GM18508 (cell line): ENCODE results near the gene GRID2.
A peak's percentile ranks its signal among the peaks of the same experiment; 100 is the strongest.
"Not testable (repeated sequence)": the region's sequence is repeated elsewhere in the genome, so short reads cannot be mapped to it uniquely, and the experiment has no call there.

Experiments
- ATAC-seq: cut with Tn5 transposase; IDR thresholded peaks from one replicate; pipeline ENCODE4 v1.9.1; 2021; ENCODE audit warnings: moderate number of reproducible peaks; ENCODE audit not compliant: insufficient read depth, unreplicated experiment

The GRID2 gene

GRCh38 chr4:92421920-92422319 lies 118.2 kb downstream of the GRID2 start:
- peak; percentile 85 for ATAC-seq

DNA sequence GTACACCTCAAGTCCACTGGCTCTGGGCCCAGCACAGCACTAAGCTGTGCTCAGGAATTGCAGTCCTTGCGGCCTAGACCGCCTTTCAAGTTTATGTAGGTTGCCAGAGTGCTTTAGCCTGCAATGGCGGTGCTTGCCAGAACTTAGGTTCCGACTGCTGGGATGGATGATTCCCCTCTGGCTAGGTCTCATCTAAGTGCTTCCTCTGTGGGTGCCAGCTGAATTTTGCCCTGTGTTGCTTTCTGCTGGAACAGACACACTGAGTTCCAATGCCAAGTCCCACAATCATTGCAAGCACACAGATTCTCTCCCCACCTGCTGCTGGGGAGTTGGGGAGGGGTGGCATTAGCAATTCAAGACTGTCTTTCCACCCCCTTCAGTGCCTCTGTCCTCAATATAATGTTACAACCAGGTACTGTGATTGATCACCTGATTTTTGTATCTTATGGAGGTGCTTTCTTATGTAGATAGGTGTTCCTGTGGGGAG lies 129.5 kb downstream of the GRID2 start:
- no peak for ATAC-seq

DNA sequence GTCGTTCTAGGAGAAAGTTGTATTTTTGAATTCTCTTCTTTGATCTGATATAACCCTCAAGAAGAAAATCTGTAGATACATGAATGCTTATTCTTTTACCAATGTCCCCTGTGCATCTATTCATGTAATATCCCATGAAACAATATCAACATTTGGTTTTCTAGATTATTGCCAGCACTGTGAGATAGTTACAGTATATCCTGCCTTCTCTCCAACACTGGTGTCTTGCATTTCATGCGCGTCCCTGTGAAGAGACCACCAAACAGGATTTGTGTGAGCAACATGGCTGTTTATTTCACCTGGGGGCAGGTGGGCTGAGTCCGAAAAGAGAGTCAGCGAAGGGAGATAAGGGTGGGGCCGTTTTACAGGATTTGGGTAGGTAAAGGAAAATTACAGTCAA lies 135.0 kb downstream of the GRID2 start:
- not testable (repeated sequence) for ATAC-seq

DNA sequence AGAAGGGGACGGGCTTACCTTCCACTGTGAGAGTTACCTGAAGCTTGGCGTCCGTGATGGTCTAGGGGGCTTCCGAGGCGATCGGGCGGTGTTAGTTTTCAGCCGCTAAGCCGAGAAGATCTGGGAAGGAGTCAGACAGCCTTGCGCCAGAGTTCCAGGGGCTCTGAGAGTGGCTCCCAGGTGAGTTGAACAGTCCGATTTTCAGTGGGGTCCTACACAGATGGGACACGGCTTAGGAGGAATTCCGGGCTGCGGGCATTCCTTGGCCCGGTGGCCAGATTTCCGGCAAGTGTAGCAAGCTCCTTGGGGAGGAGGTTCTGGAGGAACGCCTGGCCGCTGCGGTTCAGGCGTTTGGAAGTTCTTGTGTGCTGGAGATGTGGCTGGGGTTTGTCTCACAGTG lies 138.4 kb downstream of the GRID2 start:
- not testable (repeated sequence) for ATAC-seq

DNA sequence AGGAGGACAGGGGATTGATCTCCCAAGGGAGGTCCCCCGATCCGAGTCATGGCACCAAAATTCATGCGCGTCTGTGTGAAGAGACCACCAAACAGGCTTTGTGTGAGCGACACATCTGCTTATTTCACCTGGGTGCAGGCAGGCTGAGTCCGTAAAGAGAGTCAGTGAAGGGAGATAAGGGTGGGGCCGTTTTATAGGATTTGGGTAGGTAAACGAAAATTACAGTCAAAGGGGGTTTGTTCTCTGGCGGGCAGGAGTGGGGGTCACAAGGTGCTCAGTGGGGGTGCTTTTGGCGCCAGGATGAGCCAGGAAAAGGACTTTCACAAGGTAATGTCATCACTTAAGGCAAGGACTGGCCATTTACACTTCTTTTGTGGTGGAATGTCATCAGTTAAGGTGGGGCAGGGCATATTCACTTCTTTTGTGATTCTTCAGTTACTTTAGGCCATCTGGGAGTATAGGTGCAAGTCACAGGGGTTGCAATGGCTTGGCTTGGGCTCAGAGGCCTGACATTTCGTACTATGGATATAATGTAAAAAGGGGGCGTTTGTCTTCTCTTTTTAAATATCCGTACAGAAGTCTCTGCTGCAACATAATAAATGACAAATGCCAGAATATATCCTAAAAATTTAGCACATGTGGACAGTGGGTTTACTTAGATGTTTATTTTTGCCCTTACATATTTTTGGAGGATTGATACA lies 140.5 kb downstream of the GRID2 start:
- ATAC-seq = not testable (repeated sequence)

DNA sequence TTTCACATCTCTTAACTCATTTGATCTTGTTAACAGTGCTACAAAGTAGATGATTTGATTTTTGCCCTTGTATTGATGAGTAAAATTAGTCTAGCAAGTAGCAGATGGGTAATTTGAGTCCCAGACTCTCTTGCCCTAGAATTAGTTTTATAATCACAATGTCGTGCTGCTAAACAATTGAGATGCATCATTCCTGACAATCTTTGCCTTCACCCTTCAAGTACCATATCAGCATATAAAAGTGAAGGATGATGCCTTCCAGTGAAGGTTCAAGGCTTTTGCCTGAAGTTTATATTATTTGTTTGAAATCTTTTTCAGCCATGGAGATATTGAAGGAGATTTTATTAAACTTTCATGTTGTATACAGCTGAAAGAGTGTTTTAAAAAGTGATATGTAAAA lies 141.4 kb downstream of the GRID2 start:
- no peak for ATAC-seq

- ATAC-seq = no peak
Measured at GRCh38 chr4:92447255-92447905, 143.6 kb downstream of the GRID2 start.

GRCh38 chr4:92448176-92448575 lies 144.4 kb downstream of the GRID2 start:
- not testable (repeated sequence) for ATAC-seq

GRCh38 chr4:92450694-92451093 lies 146.9 kb downstream of the GRID2 start:
- no peak for ATAC-seq

GRCh38 chr4:92451782-92452181 lies 148.0 kb downstream of the GRID2 start:
- ATAC-seq = no peak

DNA sequence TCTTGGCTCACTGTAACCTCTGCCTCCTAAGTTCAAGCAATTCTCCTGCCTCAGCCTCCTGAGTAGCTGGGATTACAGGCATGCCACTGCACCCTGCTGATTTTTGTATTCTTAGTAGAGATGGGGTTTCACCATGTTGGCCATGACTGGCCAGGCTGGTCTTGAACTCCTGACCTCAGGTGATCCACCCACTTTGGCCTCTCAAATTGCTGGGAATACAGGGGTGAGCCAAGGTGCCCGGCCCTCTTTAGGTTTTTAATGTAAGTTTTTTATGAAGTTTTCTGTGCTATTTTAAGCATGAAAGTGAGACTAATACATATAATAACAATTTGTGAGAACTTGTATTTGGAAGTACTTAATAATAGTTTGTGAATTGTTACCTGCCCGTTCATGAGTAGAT lies 148.6 kb downstream of the GRID2 start:
- not testable (repeated sequence) for ATAC-seq

- no peak for ATAC-seq
Measured at GRCh38 chr4:92455329-92455839, 151.6 kb downstream of the GRID2 start.

- no peak for ATAC-seq
Measured at GRCh38 chr4:92455951-92456350, 152.2 kb downstream of the GRID2 start.

DNA sequence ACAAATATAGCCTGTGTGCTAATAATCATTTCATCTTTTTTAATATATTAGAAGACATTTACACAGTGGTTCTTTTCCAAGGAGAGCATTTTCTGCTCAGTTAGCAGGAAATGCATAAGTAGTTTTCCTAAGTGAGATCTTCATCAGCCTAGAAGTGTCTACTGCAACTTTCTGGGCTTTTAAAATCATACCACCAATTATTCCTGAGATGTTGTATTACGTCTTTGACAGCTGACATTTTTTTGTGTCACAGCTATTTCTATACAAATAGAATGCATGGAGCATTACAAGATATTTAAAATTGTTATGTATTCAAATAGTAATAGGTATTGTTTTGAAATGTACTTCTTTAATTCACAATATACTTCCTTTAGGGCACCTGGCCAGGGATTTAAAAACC lies 158.0 kb downstream of the GRID2 start:
- no peak for ATAC-seq

DNA sequence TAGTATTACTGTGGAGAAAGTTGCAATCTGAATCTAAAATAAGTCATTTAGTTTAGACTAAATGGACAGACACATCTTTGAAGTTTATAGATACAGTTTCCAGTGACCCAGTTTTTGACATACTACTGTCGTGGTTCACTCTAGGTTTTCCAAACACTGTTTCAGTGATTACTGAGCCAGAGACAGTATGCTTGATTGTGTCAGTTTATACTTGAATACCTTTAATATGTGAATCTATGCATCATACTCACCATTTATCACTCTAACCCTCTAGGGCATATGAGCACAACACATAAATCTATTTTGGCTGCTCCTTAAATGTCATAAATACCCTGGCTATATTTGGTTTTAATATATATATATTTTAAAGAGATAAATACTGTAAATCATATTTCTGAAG lies 173.5 kb downstream of the GRID2 start:
- ATAC-seq = no peak

DNA sequence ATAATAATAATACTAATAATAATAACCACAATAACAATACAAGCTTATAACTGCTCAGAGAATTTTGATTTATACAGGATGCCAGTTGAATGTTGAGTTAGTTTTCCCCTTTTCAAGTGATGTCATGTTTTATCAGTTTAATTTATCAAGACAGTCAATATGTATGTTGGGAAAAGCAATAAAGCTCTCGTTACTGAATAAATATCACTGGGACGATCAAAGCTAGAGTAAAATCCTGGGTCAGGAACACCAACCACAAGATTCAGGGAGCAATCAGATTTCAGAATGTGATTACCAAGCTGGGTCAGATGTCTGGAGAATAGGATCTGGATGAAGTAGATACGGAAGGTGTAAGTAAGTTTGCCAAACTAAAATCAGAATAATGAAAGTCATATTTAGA lies 179.6 kb downstream of the GRID2 start:
- no peak for ATAC-seq

GRCh38 chr4:92488496-92488895 lies 184.7 kb downstream of the GRID2 start:
- ATAC-seq = no peak

- ATAC-seq = no peak
Measured at GRCh38 chr4:92497141-92497540, 193.4 kb downstream of the GRID2 start.

DNA sequence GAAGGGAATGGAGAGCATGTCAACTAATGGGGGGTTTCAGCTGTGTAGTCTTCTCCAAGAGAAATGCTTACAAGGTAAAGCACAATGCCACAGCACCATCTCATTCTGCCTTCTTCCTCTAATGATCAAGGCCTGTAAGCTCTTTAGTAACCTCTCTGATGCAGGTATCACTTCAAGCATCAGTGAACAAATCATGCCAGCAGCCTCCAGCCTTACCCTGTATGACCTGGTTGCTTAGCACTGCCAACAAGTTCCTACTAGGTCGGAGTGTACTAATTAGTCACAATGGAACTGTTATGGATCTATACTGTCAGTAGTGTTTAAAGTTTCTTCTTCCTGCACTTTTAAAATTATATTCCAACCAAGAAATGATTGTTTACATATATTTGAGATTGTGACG lies 197.7 kb downstream of the GRID2 start:
- no peak for ATAC-seq

GRCh38 chr4:92506933-92507332 lies 203.2 kb downstream of the GRID2 start:
- no peak for ATAC-seq

GRCh38 chr4:92514627-92515026 lies 210.9 kb downstream of the GRID2 start:
- ATAC-seq = no peak

DNA sequence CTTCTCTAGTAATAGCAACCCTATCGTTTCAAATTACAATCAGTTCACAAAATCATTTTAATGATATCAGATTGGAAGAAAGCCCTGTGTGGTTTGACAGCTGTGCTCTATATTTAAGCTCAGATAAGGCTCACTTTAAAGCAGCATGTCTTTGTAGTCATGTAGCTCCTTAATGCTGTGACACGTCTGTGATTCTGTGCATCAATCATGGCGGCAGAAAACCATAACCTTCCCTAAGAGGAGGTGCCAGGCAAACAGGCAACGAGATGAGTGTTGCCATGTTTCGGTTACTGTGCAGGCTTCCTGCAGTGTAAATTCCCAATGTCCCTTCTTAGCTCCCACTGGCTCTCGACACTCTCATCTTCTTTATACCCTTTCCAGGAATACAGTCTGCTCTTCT lies 212.7 kb downstream of the GRID2 start:
- ATAC-seq = no peak
